GM21381 (cell line): ENCODE measurements around the gene TMEM151A.

Experiments
- ATAC-seq: cut with Tn5 transposase; IDR thresholded peaks from one replicate; pipeline ENCODE4 v1.9.1; 2021; ENCODE audit warnings: mild to moderate bottlenecking, moderate library complexity; ENCODE audit not compliant: unreplicated experiment

TMEM151A gene

DNA sequence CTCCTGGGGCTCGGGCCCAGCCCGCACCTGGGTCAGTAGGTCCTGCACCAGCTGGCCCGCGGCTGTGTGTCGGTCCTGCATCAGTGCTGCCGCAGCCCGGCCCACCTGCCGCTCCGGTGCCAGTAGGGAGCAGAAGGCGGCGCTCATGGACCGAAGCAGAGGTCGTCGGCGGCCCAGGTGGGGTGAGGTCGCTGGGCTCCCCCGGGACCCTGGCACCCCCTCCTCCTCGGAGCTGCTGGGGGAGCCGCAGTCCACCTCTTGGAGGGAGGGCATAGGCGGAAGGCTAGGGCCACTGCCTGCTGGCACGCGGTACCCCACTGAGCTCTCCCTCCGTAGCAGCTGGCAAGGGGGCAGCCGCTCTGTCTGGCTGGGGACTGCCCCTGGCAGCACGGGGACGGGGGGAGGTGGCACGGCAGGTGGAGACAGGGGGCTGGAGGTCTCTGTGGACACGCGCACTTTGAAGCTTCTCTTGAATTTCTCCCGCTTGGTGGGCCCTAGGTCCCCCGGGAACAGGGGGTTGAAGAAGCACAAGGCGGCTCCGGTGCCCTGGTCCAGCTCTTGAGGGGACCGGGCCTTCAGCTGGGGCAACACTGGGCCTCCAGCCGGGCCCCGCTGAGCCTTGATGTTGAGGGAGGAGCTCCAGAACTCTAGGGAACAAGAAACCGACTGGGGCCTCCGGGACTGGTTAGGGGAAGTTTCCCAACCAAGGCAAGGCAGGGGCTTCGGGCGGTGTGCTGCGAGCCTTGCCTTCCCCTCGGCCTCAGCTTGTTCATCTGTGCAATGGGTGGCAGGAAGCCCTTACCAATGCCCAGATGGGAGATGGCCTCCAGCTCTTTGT lies 43.1 kb downstream of the TMEM151A start:
- no peak for ATAC-seq

DNA sequence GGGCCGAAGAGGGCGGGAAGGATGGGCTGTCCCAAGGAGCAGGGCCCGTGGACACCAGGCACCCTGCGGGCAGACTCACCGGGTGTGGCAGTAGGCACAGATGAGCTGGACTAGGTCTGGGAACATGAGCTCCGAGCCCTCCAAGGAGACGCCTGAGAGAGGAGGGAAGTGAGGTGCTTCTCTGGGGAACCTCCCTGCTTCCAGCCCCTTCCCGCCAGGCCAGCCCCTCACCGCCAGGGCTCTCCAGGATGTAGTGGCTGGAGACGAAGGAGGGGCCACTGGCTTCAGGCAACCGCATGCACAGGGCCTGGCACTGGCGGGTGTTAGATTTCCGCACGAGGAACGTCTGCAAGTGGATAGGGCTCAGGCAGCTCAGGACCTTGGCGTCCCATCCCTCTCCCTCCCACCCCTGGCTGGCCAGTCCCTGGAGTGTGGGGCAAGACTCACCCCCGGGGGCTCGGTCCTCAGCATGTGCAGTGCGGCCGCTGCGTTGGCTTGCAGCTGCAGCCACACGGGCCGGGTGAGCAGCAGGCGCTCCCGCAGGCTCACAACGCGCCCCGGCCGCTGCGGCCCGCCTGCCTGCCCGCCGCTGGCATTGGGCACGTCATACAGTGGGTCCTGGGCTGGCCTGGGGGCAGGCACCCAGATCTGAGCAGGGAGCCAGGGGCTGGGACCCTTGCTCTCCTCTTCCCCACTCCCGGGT lies 44.0 kb downstream of the TMEM151A start:
- no peak for ATAC-seq

DNA sequence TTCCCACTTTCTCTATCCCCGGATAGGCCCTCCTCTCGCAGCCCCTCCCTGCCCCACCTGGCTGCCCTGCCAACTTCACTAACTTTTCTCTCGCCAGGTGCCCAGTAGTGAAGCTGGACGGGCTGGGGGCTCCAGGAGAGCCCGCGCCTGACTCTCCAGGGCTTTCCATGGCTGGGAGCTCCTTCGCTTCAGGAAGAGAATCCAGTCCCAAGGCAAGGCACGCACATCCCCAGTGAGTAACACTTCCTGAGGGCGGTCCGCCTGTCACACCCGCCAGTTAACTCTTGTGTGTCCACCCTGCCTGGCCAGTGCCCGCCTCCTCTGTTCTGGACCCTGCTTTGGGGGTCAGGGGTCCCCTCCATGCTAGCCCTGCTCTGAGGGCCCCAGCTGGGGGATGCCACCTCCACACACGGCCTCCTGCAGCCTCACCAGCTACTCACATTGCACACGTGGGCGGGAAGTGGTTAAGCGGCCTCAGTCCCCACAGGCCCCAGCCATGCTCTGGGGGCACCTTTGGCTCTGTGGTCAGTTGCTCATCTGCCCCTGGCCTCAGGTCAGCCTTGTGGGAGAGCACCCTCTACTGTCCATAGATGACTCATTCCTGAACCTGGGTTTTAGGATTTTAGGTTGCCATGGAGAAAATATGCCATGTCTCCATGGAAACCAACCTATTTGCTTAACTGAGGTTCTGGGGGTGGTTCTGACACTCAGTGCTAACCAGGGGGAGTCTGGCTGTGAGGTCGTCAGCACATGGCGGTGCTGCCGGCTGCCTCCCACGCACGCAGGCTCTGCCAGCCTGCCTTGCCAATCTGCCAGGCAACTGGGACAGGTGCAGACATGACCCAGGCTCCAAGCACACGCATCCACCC lies 44.8 kb downstream of the TMEM151A start, which contains the start of gene RIN1:
Gene RIN1 (minus strand): TSS at position 201 of the 869 bp plus-strand sequence. CDS start 32 bp downstream, at position 169.
- peak; percentile 63 for ATAC-seq

DNA sequence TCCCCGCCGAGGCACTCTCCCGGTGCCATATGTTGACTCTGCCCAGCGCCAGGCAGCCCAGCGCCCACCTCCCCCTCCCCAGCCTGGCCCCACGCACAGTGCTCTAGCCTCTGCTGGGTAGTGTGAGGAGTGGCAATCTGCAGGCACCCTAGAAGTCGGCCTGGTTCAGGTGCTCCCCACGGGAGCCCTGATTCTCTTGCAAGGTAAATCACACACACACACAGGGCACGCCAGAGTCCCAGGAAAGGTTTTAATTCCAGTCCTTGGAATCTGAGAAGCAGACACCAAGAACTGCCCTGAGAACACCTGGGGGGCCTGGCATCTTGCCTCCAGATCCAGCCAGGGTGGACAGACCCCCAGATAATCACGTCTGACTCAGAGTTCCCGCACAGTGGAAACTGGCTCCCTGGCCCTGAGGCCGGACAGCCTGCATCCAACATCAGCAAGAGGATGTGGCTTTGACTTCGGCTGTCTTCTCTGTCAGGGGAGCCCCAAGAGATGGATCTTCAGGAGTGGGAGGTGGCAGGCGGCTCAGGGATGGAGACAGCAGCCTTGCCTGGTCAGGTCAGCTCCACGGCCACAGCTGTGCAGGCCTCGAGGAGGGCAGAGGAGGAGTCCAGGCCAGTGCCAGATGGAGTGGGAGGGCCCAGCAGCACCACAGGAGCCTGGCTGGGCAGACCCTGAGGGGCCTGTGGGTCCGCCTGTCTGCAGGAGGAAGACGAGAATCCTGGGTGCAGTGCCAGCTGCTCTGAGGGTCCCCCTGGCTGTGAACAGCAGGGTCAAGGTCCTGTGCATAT lies 45.6 kb downstream of the TMEM151A start:
- ATAC-seq, result no peak

DNA sequence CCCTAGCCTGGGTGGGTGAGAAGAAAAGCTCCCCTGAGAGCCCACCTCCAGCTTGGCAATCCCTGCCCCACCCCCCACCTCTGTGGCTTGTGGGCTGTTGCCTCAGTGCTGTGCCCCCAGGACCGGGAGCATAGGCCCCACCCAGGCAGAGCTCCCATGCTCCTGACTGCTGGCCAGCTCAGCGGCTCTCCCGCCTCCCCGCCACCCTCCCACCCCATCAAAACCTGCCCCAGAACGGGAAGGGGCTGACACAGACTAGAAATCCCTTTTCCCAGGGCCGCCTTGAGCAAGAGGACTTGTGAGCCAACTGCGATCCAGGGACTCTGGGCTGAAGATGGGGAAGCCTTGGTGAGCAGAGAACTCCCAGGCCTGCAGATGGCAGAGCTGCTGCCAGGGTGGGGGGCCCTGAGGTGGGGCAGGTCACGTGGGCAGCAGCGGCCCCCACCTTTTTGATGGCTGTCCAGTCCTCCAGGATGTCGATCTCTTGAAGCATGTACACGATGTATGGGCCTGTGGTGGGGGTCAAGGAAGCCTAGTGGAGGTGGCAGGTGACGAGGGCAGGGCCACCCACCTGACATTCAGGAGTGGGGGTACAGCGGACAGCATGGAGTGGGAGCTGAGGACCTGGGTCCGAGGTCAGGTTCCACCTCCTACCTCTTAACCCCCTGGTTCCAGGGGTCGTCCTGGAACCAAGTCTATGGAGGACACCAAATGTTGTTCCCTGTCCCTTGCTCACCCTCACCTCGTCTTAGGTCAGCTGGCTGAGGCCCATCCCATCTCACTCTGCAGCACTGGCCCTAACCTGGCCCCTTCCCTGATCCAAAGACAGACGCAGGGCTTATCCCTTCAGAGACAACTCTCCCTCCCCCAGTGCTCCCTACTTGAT lies 46.8 kb downstream of the TMEM151A start:
- no peak for ATAC-seq

DNA sequence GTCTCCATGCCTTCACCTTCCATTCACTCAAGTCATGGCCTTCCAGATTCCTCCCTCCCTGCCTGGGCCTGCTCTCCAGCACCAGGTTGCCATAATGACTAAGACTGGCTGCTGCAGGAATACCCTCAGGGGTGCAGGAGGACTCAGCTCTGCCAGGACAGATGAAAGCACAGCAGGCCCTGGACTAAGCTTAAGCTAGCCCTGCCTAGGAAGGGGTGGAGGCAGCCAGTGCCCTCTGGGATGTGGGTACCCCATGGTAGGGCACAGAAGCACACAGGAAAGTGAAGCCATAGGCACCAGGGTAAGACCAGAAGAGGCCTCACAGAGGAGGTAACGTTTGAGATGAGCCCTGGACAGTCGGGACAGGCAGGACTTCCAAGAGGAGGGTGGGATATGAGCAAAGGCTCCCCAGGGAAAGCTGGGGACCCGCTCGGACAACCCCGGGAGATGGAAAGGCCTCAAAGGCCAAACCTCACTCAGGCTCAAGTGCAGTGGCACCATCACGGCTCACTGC lies 47.5 kb downstream of the TMEM151A start:
- no peak for ATAC-seq

DNA sequence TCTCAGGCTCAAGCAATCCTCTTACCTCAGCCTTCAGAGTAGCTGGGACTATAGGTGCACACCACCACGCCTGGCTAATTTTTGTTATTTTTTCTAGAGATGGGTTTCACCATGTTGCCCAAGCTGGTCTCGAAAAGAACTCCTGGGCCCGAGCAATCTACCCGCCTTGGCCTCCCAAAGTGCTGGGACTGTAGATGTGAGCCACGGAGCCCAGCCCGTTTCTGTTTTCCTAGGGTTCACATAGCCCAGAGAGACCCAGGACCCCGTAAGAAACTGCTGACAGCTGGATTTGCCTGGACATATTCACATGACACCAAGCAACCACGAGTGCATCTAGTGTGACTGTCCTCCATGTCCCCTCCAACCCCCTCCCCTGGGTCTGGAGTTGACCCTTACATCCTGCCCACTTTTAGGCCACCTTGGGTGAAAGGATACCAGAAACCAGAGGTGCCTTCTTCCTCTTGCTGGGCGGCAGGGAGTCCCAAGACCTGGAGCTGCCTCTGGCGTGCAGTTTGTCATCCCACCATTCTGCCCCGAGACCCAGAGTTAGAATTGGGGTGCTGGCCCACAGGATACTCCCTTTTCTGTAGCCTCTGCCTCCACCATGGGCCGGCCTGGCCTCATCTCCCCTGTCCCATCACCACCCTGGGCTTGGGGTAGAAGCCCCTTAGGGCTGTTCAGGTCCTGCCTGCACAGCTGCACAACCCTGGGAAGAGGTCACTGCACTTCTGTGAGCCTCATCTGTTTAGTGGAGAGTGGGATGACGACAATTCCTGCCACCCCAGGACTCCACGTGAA lies 48.2 kb downstream of the TMEM151A start:
- ATAC-seq, result no peak

DNA sequence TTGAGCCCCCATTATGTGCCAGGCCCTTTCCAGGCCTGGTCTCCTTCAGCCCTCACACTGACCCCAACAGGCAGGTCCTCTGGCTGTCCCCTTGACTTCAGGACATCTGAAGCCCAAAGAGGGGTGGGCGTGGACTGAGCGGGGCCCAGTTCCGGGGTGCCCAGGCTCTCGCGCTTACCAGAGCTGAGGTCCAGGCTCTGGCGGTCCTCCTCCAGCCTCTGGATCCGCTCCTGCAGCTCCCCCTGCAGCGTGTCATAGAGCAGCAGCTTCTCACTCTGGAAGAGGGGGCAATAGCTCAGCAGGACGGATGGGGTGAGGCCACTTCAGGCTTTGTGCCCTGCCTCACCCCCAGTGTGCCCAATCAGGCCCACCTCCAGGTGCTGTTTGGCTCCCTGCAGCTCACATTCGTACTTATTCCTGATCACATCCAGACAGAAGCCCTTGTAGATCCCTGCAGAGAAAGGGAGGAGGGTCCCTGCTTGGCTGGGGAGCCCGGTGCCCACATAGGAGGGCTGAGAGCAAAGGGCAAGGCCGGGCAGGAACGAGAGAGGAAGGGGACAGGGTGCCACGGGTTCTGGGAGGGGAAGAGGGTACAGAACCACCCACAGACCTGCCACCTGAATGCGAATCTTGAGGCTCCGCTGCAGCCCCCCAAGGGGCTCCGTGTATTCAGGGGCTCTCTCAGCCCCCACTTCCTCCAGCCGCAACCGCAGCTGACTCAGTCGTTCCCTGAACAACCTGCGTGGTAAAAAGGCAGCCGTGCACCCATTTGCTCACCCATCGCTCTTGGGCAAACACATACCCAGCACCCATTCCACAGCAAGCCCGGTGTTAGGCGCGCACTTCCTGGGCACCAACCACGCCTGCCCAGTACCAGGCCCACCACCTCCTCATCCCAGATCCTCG lies 49.2 kb downstream of the TMEM151A start:
- ATAC-seq, result no peak

DNA sequence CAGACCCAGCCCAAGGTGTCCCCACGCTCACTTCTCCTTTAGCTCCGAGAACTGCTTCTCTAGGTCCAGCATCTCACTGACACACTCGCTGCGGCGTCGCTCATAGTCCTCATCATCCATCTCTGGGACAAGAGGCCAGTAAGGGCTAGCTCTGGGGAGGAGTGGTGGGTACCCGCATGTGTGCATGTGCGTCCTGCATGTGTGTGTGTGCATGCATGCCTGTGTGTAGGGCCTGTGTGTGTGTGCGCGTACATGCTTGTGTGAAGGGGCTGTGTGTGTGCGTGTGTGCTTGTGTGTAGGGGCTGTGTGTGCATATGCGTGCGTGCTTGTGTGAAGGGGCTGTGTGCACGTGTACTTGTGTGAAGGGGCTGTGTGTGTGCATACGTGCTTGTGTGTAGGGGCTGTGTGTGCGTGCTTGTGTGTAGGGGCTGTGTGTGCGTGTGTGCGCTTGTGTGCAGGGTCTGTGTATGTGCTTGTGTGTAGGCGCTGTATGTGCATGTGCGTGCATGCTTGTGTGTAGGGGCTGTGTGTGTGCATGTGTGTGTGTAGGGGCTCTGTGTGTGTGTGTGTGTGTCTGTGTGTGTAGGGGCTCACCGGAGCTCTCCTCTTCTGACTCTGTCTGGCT lies 49.9 kb downstream of the TMEM151A start:
- no peak for ATAC-seq

DNA sequence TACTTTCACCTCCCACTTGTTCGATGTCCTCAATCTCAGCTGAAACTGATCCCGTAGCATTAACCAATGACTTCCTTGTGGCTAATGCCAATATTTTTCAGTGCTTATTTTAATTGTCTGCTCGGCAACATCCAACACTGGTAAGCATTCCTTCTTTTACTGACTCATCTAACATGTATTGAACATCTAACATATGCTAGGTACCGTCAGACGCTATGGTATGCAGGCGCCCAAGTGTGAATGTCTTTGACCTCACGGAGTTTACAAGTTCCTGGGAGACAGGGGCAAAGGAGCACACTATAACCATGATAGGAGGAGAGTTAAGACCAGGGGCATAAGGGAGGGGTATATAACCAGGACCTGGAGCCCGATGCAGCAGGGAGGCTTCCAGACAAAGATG lies 51.5 kb downstream of the TMEM151A start:
- ATAC-seq, result no peak

DNA sequence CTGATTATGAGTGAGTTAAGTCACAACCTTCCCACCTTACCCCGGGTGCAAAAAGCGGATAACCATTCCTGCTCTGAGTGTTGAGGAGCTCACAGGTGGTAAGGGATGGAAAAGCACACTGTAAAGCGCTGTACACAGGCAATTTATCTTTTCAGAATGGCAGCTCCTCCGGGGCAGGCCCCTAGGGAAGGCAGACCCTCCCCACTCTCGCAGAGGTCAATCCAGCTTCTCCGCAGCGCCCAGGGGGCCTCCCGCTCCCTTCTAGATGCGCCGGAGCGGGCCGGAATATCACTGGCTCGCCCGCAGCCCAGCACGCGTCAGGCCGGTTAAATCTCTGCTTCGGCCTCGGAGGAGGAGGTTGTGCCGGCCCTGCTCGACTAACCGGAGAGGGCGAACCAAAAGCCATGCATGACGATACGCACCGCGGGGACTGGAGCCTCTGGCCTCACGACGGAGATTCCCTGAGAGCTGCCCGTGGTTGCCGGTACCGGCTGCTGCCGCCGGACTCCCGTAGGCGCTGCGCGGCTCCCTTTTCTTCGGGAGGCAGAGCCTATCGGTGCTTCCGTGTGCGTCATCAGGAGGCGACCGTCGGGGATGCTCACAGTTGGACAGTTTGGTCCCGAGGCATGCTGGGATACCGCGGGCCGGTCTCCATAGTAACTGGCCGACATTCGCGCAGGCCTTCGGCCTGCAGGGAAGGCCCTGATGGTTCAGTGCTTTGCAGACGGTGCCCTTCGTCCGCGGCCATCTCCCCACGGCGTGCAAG lies 53.0 kb downstream of the TMEM151A start, which contains the start of gene BRMS1:
Gene BRMS1 (minus strand): TSS at position 555 of the 766 bp plus-strand sequence. CDS start 2,870 bp downstream, outside the sequence.
- peak; percentile 68 for ATAC-seq

DNA sequence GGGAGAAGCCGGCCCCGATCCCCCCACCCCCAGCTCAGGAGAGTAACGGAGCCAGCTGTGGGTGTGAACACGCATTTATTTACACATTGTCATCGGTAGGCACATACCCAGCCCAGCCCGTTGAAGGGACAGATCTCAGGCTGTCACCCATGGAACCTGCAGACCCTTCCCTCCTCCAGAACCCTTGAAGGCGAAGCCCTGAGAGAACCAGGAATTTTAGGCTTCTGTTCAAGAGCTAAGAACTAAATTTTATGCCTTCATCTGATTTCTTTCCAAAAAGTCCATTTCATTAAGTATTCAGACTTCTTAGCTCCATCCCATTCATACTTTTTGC lies 53.6 kb downstream of the TMEM151A start:
- ATAC-seq, result peak; percentile 7
